ENCODE measurements around the gene SLC4A9.
A peak's percentile ranks its signal among the peaks of the same experiment; 100 is the strongest.

Gene SLC4A9

GRCh38 chr5:140344683-140345423 is 15.1 kb upstream of the SLC4A9 start:
- H3K4me3 ChIP-seq (ENCODE audit: low read depth, low read length, poor library complexity, severe bottlenecking), result peak overlapping the region; percentile 78
- peak overlapping the region; percentile 84 for H3K9ac ChIP-seq (ENCODE audit: low read length)
- H3K27me3 ChIP-seq (ENCODE audit: insufficient read depth, low read length), result no peaks in the 10 kb centered on the region
- peaks cover 32% of the 10 kb centered on the region; the same call in 1 of the 2 replicates for H3K36me3 ChIP-seq (ENCODE audit: insufficient read depth, low read length)
- peaks cover 16% of the 10 kb centered on the region; the same call in 1 of the 2 replicates for H3K79me2 ChIP-seq (ENCODE audit: insufficient read depth, low read length)
- no peaks in the 10 kb centered on the region for H3K9me3 ChIP-seq (ENCODE audit: low read length)
- H4K20me1 ChIP-seq (ENCODE audit: insufficient read depth, low read length), result no peaks in the 10 kb centered on the region
- peak overlapping the region; percentile 44 for H3K27ac ChIP-seq (ENCODE audit: low read depth, low read length, poor library complexity, severe bottlenecking)
- H3K4me2 ChIP-seq (ENCODE audit: low read length), result peak overlapping the region; percentile 84
- no peak overlapping the region for H2AFZ ChIP-seq (ENCODE audit: low read length)
- TF ChIP-seq EZH2 (IDR thresholded peaks at IDR 0.05; ENCODE audit: borderline replicate concordance, low read length) (no peak), CTCF (IDR thresholded peaks at IDR 0.05; ENCODE audit: low read length) (no peak; the same call in 1 of the 2 replicates)
- H3K4me1 ChIP-seq (ENCODE audit: insufficient read depth, low read length, severe bottlenecking), result peaks cover 67% of the 10 kb centered on the region
- H3K9me2 ChIP-seq (ENCODE audit: low read depth, low read length), result no peaks in the 10 kb centered on the region
- H3F3A ChIP-seq (ENCODE audit: insufficient read depth, low read length), result no peaks in the 10 kb centered on the region

- H3K4me1 ChIP-seq (ENCODE audit: insufficient read depth, low read length, severe bottlenecking), result peaks cover 67% of the 10 kb centered on the region
- no peaks in the 10 kb centered on the region for H4K20me1 ChIP-seq (ENCODE audit: insufficient read depth, low read length)
- H3K4me3 ChIP-seq (ENCODE audit: low read depth, low read length, poor library complexity, severe bottlenecking), result peak overlapping the region; percentile 78
- TF ChIP-seq CTCF (IDR thresholded peaks at IDR 0.05; ENCODE audit: low read length) (peak; percentile 45), EZH2 (IDR thresholded peaks at IDR 0.05; ENCODE audit: borderline replicate concordance, low read length) (no peak)
- H3K27ac ChIP-seq (ENCODE audit: low read depth, low read length, poor library complexity, severe bottlenecking), result peak overlapping the region; percentile 44
- no peaks in the 10 kb centered on the region for H3K9me3 ChIP-seq (ENCODE audit: low read length)
- no peak overlapping the region for H2AFZ ChIP-seq (ENCODE audit: low read length)
- no peaks in the 10 kb centered on the region for H3K9me2 ChIP-seq (ENCODE audit: low read depth, low read length)
- H3F3A ChIP-seq (ENCODE audit: insufficient read depth, low read length), result no peaks in the 10 kb centered on the region
- H3K36me3 ChIP-seq (ENCODE audit: insufficient read depth, low read length), result peaks cover 30% of the 10 kb centered on the region; the same call in 1 of the 2 replicates
- H3K79me2 ChIP-seq (ENCODE audit: insufficient read depth, low read length), result peaks cover 16% of the 10 kb centered on the region; the same call in 1 of the 2 replicates
- no peaks in the 10 kb centered on the region for H3K27me3 ChIP-seq (ENCODE audit: insufficient read depth, low read length)
- peak overlapping the region; percentile 84 for H3K9ac ChIP-seq (ENCODE audit: low read length)
- peak overlapping the region; percentile 84 for H3K4me2 ChIP-seq (ENCODE audit: low read length)
These were observed 14.1 kb upstream of the SLC4A9 start for GRCh38 chr5:140345919-140346347.

- H3K4me1 ChIP-seq (ENCODE audit: insufficient read depth, low read length, severe bottlenecking), result peaks cover 71% of the 10 kb centered on the region
- peak within 1 kb of the TSS; percentile 84 for H3K9ac ChIP-seq (ENCODE audit: low read length)
- H3K9me2 ChIP-seq (ENCODE audit: low read depth, low read length), result no peaks in the 10 kb centered on the region
- peaks cover 23% of the 10 kb centered on the region; the same call in 1 of the 2 replicates for H3K36me3 ChIP-seq (ENCODE audit: insufficient read depth, low read length)
- H3K79me2 ChIP-seq (ENCODE audit: insufficient read depth, low read length), result peaks cover 16% of the 10 kb centered on the region; the same call in 1 of the 2 replicates
- H3K4me2 ChIP-seq (ENCODE audit: low read length), result peak within 1 kb of the TSS; percentile 84
- H3F3A ChIP-seq (ENCODE audit: insufficient read depth, low read length), result no peaks in the 10 kb centered on the region
- TF ChIP-seq CTCF (IDR thresholded peaks at IDR 0.05; ENCODE audit: low read length) (peak; percentile 51), EZH2 (IDR thresholded peaks at IDR 0.05; ENCODE audit: borderline replicate concordance, low read length) (no peak)
- no peaks in the 10 kb centered on the region for H4K20me1 ChIP-seq (ENCODE audit: insufficient read depth, low read length)
- H3K4me3 ChIP-seq (ENCODE audit: low read depth, low read length, poor library complexity, severe bottlenecking), result peak within 1 kb of the TSS; percentile 78
- no peak within 1 kb of the TSS for H2AFZ ChIP-seq (ENCODE audit: low read length)
- H3K9me3 ChIP-seq (ENCODE audit: low read length), result no peaks in the 10 kb centered on the region
- H3K27ac ChIP-seq (ENCODE audit: low read depth, low read length, poor library complexity, severe bottlenecking), result peak within 1 kb of the TSS; percentile 78
- no peaks in the 10 kb centered on the region for H3K27me3 ChIP-seq (ENCODE audit: insufficient read depth, low read length)
These were observed 13.4 kb upstream of the SLC4A9 start, which contains the start of gene HBEGF for GRCh38 chr5:140346348-140347221. TSS of gene HBEGF (minus strand) at chr5:140346603. CDS start at chr5:140346328, 275 bp downstream.
